NCI-H2227 (cell line): Measurements from ENCODE around the gene RS1.

Source experiments
- DNase-seq: peaks from one replicate; lab custom pipeline; 2025; ENCODE audit not compliant: unreplicated experiment; lab: John Stamatoyannopoulos, UW

The RS1 gene

DNA sequence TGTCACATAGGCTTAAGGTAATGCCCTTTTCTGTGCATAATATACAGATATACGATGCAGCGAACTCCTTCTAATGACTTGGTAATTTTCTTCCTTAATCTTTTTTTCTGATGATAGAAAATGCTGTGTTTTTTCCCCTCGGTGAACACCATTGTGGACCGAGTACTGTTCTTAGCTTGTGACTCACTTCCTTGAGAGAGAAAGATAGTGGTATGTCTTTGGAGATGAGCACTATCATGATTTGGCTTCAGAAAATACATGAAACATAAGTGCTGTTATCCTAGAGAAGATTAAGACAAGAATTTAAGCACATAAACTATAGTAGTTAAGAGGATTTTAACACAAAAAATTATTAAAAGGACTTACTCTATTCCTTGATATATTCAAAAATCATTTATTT, 63.9 kb downstream of the RS1 start:
- DNase-seq: no peak

DNA sequence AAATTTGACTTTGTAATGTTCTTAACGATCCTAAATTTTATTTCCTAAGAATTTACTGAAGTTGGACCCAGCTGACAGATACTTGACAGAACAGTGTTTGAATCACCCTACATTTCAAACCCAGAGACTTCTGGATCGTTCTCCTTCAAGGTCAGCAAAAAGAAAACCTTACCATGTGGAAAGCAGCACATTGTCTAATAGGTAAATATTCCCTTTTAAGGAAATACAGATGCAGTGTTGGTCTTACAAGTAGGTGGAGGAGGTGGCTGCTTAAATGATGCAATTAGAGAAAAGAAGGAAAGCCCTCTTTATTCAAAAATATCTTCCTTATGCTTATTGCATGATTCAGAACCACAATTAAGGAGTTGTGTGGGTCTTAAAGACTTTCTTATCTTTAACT, 73.5 kb downstream of the RS1 start:
- DNase-seq: no peak

DNA sequence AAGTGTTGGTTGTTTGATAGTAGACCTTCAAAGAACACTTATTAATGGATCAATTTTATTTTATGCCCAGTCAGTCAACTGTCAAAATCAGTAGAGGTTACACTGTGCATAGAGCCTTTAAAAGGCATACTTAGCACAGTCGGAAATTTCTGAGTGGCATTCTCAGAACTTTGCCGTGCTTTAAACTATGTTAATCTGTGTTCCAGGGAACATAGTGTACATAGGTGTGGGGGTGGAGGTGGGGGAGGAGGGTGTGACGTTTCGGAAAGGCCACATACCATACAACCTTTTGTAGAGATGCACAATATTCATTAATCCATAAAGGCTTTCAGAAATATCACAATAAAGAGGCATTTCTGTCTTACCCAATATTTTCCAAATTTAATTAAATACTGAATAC, 75.8 kb downstream of the RS1 start:
- DNase-seq: no peak

DNA sequence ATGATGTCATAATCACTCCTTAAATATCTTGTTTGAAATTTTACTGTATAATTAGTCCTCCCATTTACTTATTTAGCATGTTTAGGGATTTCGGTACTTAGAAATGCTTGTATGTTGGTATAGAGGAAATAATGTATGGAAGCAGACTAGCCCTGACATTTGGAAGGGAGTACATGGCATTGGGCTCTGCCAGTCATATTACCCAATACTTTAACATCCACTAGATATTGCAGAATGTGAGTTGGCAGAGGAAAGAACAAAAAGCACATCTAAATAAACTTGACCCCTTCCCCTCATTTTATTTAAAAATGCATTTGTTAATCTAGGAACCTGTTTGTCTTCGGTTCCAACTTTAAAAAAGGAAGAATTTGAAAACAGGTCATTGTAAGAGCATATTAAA, 77.8 kb downstream of the RS1 start:
- DNase-seq: no peak

DNA sequence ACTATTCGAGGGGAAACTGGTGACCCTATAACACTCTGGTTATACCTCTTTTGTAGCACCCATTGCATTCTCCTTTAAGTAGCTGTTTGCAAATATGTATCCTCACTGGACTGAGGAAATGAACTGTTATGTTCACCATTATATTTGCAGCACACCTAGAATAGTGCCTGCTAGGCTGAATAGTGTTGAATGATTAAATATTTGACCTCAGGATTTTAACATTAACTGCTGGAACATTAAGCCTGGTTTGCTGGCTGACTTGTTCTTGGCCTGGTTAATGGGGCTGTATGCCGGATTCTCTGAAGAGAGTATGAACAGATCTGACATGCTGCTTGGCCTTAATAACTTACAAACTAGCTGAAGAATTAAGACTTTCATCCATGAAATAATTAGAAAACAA, 80.1 kb downstream of the RS1 start:
- no peak for DNase-seq
